Gastroesophageal sphincter (tissue), 3 donors: ENCODE measurements around the gene MFSD2A.

Source experiments
- EP300 ChIP-seq: sonication (generic); formaldehyde crosslinking; IDR thresholded peaks from one replicate; pipeline ENCODE4 v1.6.1; 2017; ENCODE audit warnings: antibody characterized with exemption, mild to moderate bottlenecking
- POLR2A ChIP-seq, 2 donors: fragments of 450-650 bp; IDR thresholded peaks; one replicate each; pipeline ENCODE4 v1.6.1; 2017; ENCODE audit warnings: antibody characterized with exemption in 2 of 2, mild to moderate bottlenecking in 2 of 2, moderate library complexity in 1 of 2
- POLR2AphosphoS5 ChIP-seq: sonication (generic); formaldehyde crosslinking; IDR thresholded peaks from one replicate; pipeline ENCODE4 v1.6.1; 2017; ENCODE audit warnings: antibody characterized with exemption
- TF ChIP-seq, protein P1 (sequence below), 4 experiments: fragments of 200-600 bp in 2 of 4; fragments of 450-650 bp in 2 of 4; sonication (generic) in 1 of 4; IDR thresholded peaks; one replicate each; pipeline ENCODE4 v1.5.1; 2017 to 2019; ENCODE audit warnings: antibody characterized with exemption in 4 of 4, mild to moderate bottlenecking in 2 of 4, moderate library complexity in 2 of 4

DNA sequence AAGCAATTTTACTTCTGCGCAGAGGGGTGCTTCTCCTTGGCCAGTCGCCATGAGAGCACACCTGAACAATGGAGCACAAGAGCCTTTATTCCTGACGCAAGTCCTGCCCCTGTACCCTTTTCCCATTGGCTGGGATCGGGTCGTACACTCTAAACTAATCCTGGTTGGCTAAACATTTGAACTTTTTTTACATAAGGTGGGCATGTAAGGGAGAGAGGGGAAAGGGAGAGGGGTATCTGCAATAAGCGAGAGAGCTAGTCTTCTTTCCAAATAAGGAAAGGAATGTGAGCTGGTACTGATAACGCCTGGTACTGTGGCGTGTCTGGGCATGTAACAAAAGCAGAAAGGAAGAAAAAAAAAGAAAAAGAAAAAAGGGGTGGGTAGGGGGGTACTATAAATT lies 21.8 kb downstream of the MFSD2A start:
- TF ChIP-seq, protein P1, sequence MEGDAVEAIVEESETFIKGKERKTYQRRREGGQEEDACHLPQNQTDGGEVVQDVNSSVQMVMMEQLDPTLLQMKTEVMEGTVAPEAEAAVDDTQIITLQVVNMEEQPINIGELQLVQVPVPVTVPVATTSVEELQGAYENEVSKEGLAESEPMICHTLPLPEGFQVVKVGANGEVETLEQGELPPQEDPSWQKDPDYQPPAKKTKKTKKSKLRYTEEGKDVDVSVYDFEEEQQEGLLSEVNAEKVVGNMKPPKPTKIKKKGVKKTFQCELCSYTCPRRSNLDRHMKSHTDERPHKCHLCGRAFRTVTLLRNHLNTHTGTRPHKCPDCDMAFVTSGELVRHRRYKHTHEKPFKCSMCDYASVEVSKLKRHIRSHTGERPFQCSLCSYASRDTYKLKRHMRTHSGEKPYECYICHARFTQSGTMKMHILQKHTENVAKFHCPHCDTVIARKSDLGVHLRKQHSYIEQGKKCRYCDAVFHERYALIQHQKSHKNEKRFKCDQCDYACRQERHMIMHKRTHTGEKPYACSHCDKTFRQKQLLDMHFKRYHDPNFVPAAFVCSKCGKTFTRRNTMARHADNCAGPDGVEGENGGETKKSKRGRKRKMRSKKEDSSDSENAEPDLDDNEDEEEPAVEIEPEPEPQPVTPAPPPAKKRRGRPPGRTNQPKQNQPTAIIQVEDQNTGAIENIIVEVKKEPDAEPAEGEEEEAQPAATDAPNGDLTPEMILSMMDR (IDR thresholded peaks at IDR 0.05): no peak
- no peak for TF ChIP-seq POLR2A (IDR thresholded peaks at IDR 0.05)
- no peak for TF ChIP-seq EP300
- TF ChIP-seq POLR2AphosphoS5: no peak
